ENCODE results near the gene ST13. TPM values are rescaled to one million over a fixed set of nuclear protein-coding genes. Genes with fewer than 3 reads are reported as not detected.
"Not testable (repeated sequence)": the region's sequence is repeated elsewhere in the genome, so short reads cannot be mapped to it uniquely, and the experiment has no call there.

Gene ST13
- total RNA-seq, 1 experiment from 2014 or later = 203 TPM

DNA sequence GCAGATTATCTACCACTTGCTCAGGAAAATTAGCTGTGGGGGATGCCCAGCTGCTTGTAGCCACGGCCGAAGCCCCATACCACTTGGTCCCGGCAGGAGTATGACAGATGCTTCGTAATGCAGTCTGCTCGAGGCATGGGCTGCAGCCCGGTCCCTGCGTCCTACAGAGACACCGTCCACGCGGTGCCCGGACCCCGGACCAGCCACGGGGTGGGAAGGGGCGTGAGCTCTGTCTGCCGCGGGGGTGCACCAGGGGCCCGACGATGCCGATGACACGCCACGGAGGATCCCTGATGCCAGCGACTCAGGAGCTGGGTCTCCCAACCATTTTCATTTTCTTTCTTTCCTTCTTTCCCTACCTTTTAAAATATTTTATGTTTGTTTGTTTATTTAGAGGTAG is 67.3 kb downstream of the ST13 start:
- no peak for DNase-seq (ENCODE audit: low read depth)

DNA sequence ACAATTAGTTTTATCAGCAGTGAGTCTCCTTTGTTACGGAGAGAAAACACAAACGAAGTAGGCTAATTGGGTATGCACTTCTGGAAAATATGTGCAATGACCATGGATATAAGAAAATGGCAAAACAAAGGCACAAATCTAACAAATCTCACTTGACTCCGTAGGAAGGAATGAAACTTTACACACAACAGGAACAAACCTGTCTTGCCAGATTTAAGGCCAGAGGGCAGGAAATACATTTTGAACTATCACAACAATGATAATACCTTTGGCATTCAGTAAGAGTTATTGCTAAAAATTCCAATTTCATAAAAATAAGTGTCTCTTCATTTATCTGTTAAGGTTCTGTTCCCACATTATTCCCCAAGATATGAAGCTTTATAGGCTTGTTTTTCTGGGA is 73.9 kb downstream of the ST13 start:
- no peak for DNase-seq (ENCODE audit: low read depth)

DNA sequence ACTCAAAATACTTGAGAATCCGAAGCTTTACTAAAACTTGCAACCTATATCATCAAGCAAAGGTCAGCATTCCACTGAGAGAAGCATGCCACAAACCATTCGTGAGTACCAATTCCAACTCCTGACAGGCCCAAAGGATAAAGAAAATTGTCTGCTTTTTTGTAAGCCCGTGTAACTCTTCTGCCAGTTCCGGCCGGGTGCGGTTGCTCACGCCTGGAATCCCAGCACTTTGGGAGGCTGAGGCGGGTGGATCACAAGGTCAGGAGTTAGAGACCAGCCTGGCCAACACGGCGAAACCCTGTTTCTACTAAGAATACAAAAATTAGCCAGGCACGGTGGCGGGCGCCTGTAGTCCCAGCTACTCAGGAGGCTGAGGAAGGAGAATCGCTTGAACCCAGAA is 74.7 kb downstream of the ST13 start:
- DNase-seq (ENCODE audit: low read depth) = not testable (repeated sequence)

Other genes with a start within 250 kb of the ST13 start
- 26.6 and 50.1 TPM in 2 replicates for gene MRTFA, start 219.9 kb downstream of the ST13 start, total RNA-seq (2014; rRNA removed)
- gene MCHR1, start 177.2 kb downstream of the ST13 start, total RNA-seq (2014; rRNA removed) = not detected in 2 replicates
- gene SLC25A17, start 37.3 kb downstream of the ST13 start, total RNA-seq (2014; rRNA removed) = 26.0 and 28.5 TPM in 2 replicates
- gene XPNPEP3, start 509 bp upstream of the ST13 start, total RNA-seq (2014; rRNA removed) = 9.4 and 10.7 TPM in 2 replicates
- gene DNAJB7, start 5.5 kb upstream of the ST13 start, total RNA-seq (2014; rRNA removed) = not detected in 2 replicates
- 53.3 and 87.0 TPM in 2 replicates for gene RBX1, start 94.7 kb upstream of the ST13 start, total RNA-seq (2014; rRNA removed)
- gene EP300, start 236.0 kb upstream of the ST13 start, total RNA-seq (2014; rRNA removed) = 17.2 and 24.0 TPM in 2 replicates

All from LHCN-M2 (cell line).